ENCODE data around the gene TNRC18.
"Not testable (repeated sequence)": the region's sequence is repeated elsewhere in the genome, so short reads cannot be mapped to it uniquely, and the experiment has no call there.

TNRC18 gene

DNA sequence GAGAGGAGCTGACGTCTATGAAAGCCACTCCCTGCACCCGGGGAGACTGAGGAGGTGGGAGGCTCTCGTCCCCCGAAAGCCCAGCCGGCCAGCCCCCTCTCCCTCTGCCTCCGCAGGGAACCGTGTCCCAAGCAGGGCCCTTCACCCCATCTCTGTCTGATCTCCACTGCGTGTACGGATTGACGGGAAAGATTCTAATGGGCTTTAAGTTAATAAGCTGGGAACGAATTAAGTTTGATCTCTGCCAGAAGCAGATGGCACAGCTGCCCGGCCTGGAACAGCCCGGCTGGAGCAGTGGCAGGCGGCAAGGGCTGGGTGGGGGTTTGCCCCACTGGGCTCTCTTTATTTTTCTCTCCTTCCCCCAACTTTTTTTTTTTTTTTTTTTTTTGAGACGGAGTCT, 147.0 kb downstream of the TNRC18 start:
- Histone ChIP-seq H3K36me3 (ENCODE audit: control insufficient read depth in 2 of 2, insufficient read depth in 2 of 2, low read length in 2 of 2) (no peaks in the 10 kb centered on the region), H3K4me1 (ENCODE audit: control insufficient read depth, insufficient read depth, low read length) (peaks cover 7% of the 10 kb centered on the region), H3K9ac (ENCODE audit: low read length in 2 of 2) (no peak overlapping the region), H3K27me3 (ENCODE audit: control insufficient read depth in 1 of 2, insufficient read depth in 2 of 2, low read length in 2 of 2) (peaks cover 0 to 2% of the 10 kb centered on the region in 2 donors), H3K4me3 (ENCODE audit: low read length in 2 of 2) (no peak overlapping the region), H3K9me3 (ENCODE audit: control insufficient read depth in 2 of 2, low read length in 2 of 2) (no peaks in the 10 kb centered on the region), H3K27ac (ENCODE audit: low read length) (no peak overlapping the region)

DNA sequence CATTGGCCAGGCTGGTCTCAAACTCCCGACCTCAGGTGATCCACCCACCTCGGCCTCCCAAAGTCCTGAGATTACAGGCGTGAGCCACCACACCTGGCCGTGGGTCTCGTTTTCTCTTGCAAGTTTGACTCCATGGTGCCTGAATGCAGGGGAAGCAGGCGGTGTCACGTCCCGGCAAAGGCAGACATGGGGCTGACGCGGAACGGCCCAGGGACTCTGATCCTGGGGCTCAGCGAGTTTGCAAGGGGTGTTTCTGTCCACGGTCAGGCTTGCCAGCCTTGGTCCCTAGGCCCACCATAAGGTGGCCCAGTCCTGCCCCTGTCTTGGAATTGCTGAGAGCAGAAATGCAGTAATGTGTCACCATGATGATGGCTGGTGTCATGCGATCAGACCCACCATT, 147.5 kb downstream of the TNRC18 start:
- H3K9ac ChIP-seq (ENCODE audit: low read length in 2 of 2); H3K27ac ChIP-seq (ENCODE audit: low read length): not testable (repeated sequence)

DNA sequence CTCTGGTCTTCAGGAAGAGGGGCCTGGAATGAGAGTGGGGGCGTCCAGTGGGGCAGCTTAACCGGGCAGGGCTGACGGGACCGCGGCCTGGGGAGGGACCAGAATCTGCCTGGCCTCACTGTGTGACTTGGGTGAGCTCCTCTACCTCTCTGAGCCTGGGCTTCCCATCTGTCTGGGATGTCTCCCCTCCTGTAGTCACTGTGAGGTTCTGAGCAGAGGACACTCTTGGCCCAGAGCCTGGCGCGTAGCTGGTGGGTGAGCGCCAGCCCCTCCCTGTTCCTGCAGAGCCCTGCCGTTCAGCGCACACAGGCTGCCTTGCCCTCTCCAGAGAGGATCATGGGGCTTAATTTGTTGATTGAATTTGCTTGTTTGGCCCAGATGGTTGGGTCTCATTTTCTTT, 148.1 kb downstream of the TNRC18 start:
- H3K4me3 ChIP-seq (ENCODE audit: low read length in 2 of 2); H3K36me3 ChIP-seq (ENCODE audit: control insufficient read depth in 2 of 2, insufficient read depth in 2 of 2, low read length in 2 of 2); H3K4me1 ChIP-seq (ENCODE audit: control insufficient read depth, insufficient read depth, low read length); H3K27me3 ChIP-seq (ENCODE audit: control insufficient read depth in 1 of 2, insufficient read depth in 2 of 2, low read length in 2 of 2); H3K9me3 ChIP-seq (ENCODE audit: control insufficient read depth in 2 of 2, low read length in 2 of 2); H3K27ac ChIP-seq (ENCODE audit: low read length); H3K9ac ChIP-seq (ENCODE audit: low read length in 2 of 2): not testable (repeated sequence)

More for the DNA sequence above, 147.5 kb downstream of the TNRC18 start:
- H3K9me3 ChIP-seq (ENCODE audit: control insufficient read depth in 2 of 2, low read length in 2 of 2); H3K27me3 ChIP-seq (ENCODE audit: control insufficient read depth in 1 of 2, insufficient read depth in 2 of 2, low read length in 2 of 2); H3K36me3 ChIP-seq (ENCODE audit: control insufficient read depth in 2 of 2, insufficient read depth in 2 of 2, low read length in 2 of 2); H3K4me1 ChIP-seq (ENCODE audit: control insufficient read depth, insufficient read depth, low read length); H3K4me3 ChIP-seq (ENCODE audit: low read length in 2 of 2): not testable (repeated sequence)

DNA sequence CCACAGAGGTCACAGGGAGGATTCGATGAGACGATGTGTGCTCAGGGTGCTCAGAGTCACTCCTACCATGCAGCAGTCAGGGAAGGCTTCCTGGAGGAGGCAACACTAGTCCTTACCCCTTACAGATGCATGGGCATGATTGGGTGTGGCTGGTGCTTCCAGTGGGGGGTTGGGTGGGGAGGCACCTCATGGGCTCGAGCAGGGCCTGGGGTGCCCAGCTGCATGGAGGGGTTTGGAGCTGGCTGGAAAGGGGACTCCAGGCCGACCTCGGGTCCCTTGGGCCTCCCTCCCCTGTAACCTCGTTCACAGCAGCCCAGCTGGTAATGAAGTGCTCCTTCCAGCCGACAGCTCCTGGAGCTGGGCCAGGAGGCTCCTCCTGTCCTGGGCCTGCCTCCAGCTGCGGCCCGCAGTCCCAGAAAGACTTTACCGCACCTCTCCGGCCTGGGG, 148.6 kb downstream of the TNRC18 start:
- not testable (repeated sequence) for H3K4me1 ChIP-seq (ENCODE audit: control insufficient read depth, insufficient read depth, low read length); H3K4me3 ChIP-seq (ENCODE audit: low read length in 2 of 2); H3K9me3 ChIP-seq (ENCODE audit: control insufficient read depth in 2 of 2, low read length in 2 of 2); H3K36me3 ChIP-seq (ENCODE audit: control insufficient read depth in 2 of 2, insufficient read depth in 2 of 2, low read length in 2 of 2); H3K9ac ChIP-seq (ENCODE audit: low read length in 2 of 2); H3K27me3 ChIP-seq (ENCODE audit: control insufficient read depth in 1 of 2, insufficient read depth in 2 of 2, low read length in 2 of 2); H3K27ac ChIP-seq (ENCODE audit: low read length)

DNA sequence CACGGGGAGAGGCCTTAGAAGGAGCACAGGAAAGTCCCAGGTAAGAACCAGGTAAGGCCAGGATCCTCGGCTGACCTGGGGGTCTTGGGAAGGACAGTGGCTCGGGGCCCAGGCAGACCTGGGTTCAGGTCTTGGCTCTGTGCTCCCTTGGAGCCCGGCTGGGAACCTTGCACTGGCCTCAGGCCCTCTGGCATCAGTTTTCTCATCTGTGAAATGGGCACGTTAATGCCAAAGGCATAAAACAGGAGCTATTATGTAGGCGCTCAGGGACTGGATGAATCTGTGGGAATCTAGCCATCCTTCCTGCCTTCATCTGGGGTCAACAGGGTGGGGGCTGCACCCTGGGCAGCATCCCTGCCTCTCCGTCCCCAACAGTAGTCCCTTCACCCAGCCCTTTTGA, 149.2 kb downstream of the TNRC18 start:
- Histone ChIP-seq H3K36me3 (ENCODE audit: control insufficient read depth in 2 of 2, insufficient read depth in 2 of 2, low read length in 2 of 2) (no peaks in the 10 kb centered on the region), H3K27ac (ENCODE audit: low read length) (no peak overlapping the region), H3K9me3 (ENCODE audit: control insufficient read depth in 2 of 2, low read length in 2 of 2) (no peaks in the 10 kb centered on the region), H3K4me3 (ENCODE audit: low read length in 2 of 2) (no peak overlapping the region), H3K27me3 (ENCODE audit: control insufficient read depth in 1 of 2, insufficient read depth in 2 of 2, low read length in 2 of 2) (peaks cover 0 to 2% of the 10 kb centered on the region in 2 donors), H3K4me1 (ENCODE audit: control insufficient read depth, insufficient read depth, low read length) (peaks cover 7% of the 10 kb centered on the region), H3K9ac (ENCODE audit: low read length in 2 of 2) (no peak overlapping the region)

DNA sequence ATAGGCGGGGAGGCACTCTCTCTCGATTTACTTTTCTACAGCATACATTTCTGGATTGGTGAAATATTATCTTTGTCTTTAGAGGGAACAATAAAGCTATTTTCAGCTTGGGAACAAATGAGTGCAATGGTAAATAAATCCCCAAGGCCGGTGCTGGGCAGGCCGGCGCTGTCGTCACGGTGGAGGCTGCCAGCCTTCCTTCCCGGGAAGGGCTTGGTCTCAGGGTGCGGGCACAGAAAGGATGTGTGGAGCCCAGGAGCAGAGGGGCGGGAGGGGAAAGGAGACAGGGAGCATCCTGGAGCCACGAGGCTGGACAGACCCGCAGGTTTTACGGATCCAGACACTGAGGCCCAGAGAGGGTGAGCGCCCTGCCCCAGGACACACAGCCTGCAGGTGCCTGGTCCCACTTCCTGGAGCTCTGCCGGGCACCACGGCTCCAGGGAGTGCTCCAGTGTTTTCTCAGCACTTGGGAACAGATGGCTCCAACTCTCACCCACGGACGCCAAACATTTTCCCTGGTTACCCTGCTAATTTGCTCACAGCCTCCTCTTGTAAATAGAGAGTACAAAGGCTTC, 149.7 kb downstream of the TNRC18 start:
- not testable (repeated sequence) for H3K27ac ChIP-seq (ENCODE audit: low read length); H3K4me3 ChIP-seq (ENCODE audit: low read length in 2 of 2); H3K9me3 ChIP-seq (ENCODE audit: control insufficient read depth in 2 of 2, low read length in 2 of 2); H3K27me3 ChIP-seq (ENCODE audit: control insufficient read depth in 1 of 2, insufficient read depth in 2 of 2, low read length in 2 of 2); H3K4me1 ChIP-seq (ENCODE audit: control insufficient read depth, insufficient read depth, low read length); H3K9ac ChIP-seq (ENCODE audit: low read length in 2 of 2); H3K36me3 ChIP-seq (ENCODE audit: control insufficient read depth in 2 of 2, insufficient read depth in 2 of 2, low read length in 2 of 2)

DNA sequence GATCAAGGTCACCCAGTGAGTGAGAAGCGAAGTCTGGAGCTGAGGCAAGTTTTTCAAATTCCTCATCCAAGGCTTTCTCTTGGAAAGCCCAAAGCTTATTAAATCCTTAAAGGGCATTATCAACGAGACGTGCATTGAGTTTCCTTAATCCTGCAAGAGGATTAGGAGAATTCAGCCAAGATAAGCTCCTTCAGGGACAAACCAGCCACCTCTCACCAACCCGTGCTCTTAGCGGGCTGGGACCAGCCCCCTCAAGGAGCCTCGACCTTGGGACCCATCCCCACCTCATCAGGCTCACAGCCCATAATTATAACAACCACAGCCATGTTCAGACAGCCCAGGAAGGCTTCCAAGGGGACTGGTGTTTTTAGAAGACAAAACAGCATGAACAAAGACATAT, 152.8 kb downstream of the TNRC18 start:
- Histone ChIP-seq H3K27me3 (ENCODE audit: control insufficient read depth in 1 of 2, insufficient read depth in 2 of 2, low read length in 2 of 2) (peaks cover 0 to 2% of the 10 kb centered on the region in 2 donors), H3K27ac (ENCODE audit: low read length) (no peak overlapping the region), H3K4me3 (ENCODE audit: low read length in 2 of 2) (no peak overlapping the region), H3K9ac (ENCODE audit: low read length in 2 of 2) (no peak overlapping the region), H3K36me3 (ENCODE audit: control insufficient read depth in 2 of 2, insufficient read depth in 2 of 2, low read length in 2 of 2) (no peaks in the 10 kb centered on the region), H3K9me3 (ENCODE audit: control insufficient read depth in 2 of 2, low read length in 2 of 2) (no peaks in the 10 kb centered on the region), H3K4me1 (ENCODE audit: control insufficient read depth, insufficient read depth, low read length) (peaks cover 7% of the 10 kb centered on the region)

DNA sequence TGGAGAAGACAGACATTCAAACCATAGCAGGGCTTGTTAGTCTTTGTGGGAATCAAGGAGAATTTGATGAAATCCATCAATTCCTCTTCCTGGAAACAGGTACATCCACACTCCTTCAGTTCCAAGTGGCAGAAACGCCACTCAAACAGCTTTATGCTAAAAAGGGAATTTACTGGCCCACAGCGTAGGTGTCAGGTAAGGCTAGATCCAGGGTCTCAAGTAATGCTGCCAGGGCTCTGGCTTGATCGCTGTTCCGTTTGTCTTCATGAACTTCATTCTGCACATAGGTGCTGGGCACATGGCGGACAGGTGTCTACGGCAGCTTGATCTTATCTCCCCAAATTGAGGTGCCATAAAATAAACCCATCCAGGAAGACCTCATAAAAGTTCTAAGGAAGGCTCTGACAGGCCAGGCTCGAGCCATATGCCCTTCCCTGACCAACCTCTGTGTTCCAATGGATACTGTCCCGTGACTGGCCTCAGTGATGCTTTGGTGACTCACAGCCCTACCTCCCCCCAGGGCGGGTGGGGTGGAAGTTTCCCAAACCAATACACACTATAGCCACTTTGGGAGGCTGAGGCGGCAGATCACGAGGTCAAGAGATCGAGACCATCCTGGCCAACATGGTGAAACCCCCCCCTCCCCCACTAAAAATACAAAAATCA, 153.5 kb downstream of the TNRC18 start:
- H3K9me3 ChIP-seq (ENCODE audit: control insufficient read depth in 2 of 2, low read length in 2 of 2); H3K27ac ChIP-seq (ENCODE audit: low read length); H3K4me3 ChIP-seq (ENCODE audit: low read length in 2 of 2); H3K9ac ChIP-seq (ENCODE audit: low read length in 2 of 2); H3K4me1 ChIP-seq (ENCODE audit: control insufficient read depth, insufficient read depth, low read length); H3K36me3 ChIP-seq (ENCODE audit: control insufficient read depth in 2 of 2, insufficient read depth in 2 of 2, low read length in 2 of 2); H3K27me3 ChIP-seq (ENCODE audit: control insufficient read depth in 1 of 2, insufficient read depth in 2 of 2, low read length in 2 of 2): not testable (repeated sequence)

DNA sequence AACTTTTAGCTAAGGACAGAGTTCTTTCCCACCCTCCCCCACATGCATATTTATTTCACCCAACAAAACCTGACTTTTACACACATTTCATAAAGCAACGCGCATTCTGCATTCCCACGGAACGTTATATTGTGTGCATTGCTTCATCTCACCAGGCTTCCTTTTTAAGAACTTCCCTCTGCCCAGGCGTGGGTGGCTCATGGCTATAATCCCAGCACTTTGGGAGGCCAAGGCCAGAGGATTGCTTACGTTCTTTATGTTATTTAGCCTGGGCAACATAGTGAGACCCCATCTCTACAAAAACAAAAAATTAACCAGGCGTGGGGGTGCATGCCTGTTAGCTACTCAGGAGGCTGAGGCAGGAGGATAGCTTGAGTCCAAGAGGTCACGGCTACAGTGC, 155.8 kb downstream of the TNRC18 start:
- H3K27me3 ChIP-seq (ENCODE audit: control insufficient read depth in 1 of 2, insufficient read depth in 2 of 2, low read length in 2 of 2); H3K36me3 ChIP-seq (ENCODE audit: control insufficient read depth in 2 of 2, insufficient read depth in 2 of 2, low read length in 2 of 2); H3K4me3 ChIP-seq (ENCODE audit: low read length in 2 of 2); H3K27ac ChIP-seq (ENCODE audit: low read length); H3K4me1 ChIP-seq (ENCODE audit: control insufficient read depth, insufficient read depth, low read length); H3K9me3 ChIP-seq (ENCODE audit: control insufficient read depth in 2 of 2, low read length in 2 of 2); H3K9ac ChIP-seq (ENCODE audit: low read length in 2 of 2): not testable (repeated sequence)

DNA sequence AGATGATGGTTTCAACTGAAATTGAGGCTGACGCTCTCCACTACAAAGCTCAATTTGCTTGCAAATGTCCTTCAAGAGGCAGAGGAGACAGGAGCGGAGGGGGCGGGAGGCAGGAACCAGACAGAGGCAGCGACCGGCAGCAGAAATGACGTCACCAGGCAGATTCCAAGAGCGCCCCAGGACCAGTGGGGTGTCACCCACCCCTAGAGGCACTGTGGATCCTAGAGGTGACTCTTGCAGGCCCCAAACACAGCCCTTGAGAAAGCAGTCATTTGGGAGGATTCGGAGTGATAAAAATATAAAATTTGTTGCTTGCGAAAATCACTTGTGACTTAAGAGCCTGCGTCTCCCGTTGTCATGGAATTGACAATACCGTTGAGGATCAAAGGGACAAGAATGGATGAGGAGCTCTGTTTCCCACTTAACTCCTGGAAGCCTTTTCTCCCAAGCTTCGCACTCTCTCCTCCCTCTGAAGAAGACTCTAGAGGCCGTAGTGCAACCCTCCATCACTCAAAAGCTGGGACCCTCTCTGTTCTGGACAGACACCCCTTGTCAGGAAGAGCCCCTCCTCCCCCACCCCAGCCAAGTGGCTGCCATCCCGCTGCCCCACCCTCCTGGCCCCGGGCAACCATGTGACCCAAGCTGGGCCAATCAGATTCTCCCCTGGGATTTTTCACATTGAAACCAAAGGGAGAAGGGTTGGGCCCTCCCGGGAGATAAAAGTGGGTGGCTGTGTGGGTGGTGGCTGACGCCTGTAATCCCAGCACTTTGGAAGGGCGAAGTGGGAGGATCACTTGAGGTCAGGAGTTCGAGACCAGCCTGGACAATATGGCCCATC, 157.2 kb downstream of the TNRC18 start:
- no peak overlapping the region for H3K9ac ChIP-seq (ENCODE audit: low read length in 2 of 2)
- H3K36me3 ChIP-seq (ENCODE audit: control insufficient read depth in 2 of 2, insufficient read depth in 2 of 2, low read length in 2 of 2), result no peaks in the 10 kb centered on the region
- H3K27ac ChIP-seq (ENCODE audit: low read length), result no peak overlapping the region
- H3K27me3 ChIP-seq (ENCODE audit: control insufficient read depth in 1 of 2, insufficient read depth in 2 of 2, low read length in 2 of 2), result no peaks in the 10 kb centered on the region
- H3K4me3 ChIP-seq (ENCODE audit: low read length in 2 of 2), result no peak overlapping the region
- H3K4me1 ChIP-seq (ENCODE audit: control insufficient read depth, insufficient read depth, low read length), result no peaks in the 10 kb centered on the region
- H3K9me3 ChIP-seq (ENCODE audit: control insufficient read depth in 2 of 2, low read length in 2 of 2), result no peaks in the 10 kb centered on the region
